Omental fat pad (tissue), 4 donors: ENCODE results near the gene ASAP2. TPM values are rescaled to one million over a fixed set of nuclear protein-coding genes. Genes with fewer than 3 reads are reported as not detected.

Experiments used
- ATAC-seq: fragments of 150-250 bp; one replicate; pipeline ENCODE4 v1.9.1; 2016; ENCODE audit warnings: mild to moderate bottlenecking, moderate library complexity; ENCODE audit not compliant: low FRiP score
- DNase-seq: peaks from one replicate; pipeline ENCODE4 v3.0.0-alpha.2; 2019; ENCODE audit warnings: low spot score
- CTCF ChIP-seq, 3 donors: fragments of 450-650 bp; IDR thresholded peaks; one replicate each; pipeline ENCODE4 v1.5.1; 2016 to 2017; ENCODE audit warnings: antibody characterized with exemption in 3 of 3, mild to moderate bottlenecking in 3 of 3, moderate library complexity in 2 of 3
- total RNA-seq, 4 donors: library from RNA; depleted of rRNA; stranded (reverse); fragments of >200 nt; gene quantifications; one replicate each; pipeline ENCODE4 v1.1.0, GENCODE V29; 2016

The ASAP2 gene
- total RNA-seq, 4 donors from 2014 or later: 16.8 to 57.4 (median 22.8) TPM

- no peak for TF ChIP-seq CTCF (IDR thresholded peaks at IDR 0.05)
- DNase-seq (no peak), ATAC-seq (no peak)
Observed at GRCh38 chr2:9404451-9404850, 197.8 kb downstream of the ASAP2 start.

GRCh38 chr2:9405636-9406035 lies 199.0 kb downstream of the ASAP2 start:
- DNase-seq (no peak), ATAC-seq (no peak)
- TF ChIP-seq CTCF (IDR thresholded peaks at IDR 0.05): no peak

GRCh38 chr2:9406529-9407362 lies 200.1 kb downstream of the ASAP2 start:
- ATAC-seq (no peak), DNase-seq (no peak)
- TF ChIP-seq CTCF (IDR thresholded peaks at IDR 0.05): no peak

GRCh38 chr2:9407363-9407811 lies 200.8 kb downstream of the ASAP2 start:
- DNase-seq (no peak), ATAC-seq (no peak)
- no peak for TF ChIP-seq CTCF (IDR thresholded peaks at IDR 0.05)

- ATAC-seq (no peak), DNase-seq (no peak)
- no peak for TF ChIP-seq CTCF (IDR thresholded peaks at IDR 0.05)
Observed at GRCh38 chr2:9408641-9409151, 202.1 kb downstream of the ASAP2 start.

GRCh38 chr2:9410108-9410507 lies 203.5 kb downstream of the ASAP2 start:
- ATAC-seq: no peak
- DNase-seq: no peak

More at GRCh38 chr2:9410108-9410507, 203.5 kb downstream of the ASAP2 start:
- TF ChIP-seq CTCF (IDR thresholded peaks at IDR 0.05): no peak
